Bronchial epithelial cell (primary cell): ENCODE measurements around the gene SSH2. TPM values are rescaled to one million over a fixed set of nuclear protein-coding genes. Genes with fewer than 3 reads are reported as not detected.

Experiments
- DNase-seq: peaks from one replicate; pipeline ENCODE4 v3.0.0-alpha.2; 2010; ENCODE audit warnings: low read depth
- FAIRE-seq: peaks from 2 replicates; lab custom pipeline; 2011; peaks lifted over from hg19 to GRCh38; lab: Jason Lieb, UNC
- H3K27me3 ChIP-seq: 2 replicates; pipeline ENCODE4 v1.5.1; 2011; ENCODE audit warnings: low read length; ENCODE audit not compliant: control insufficient read depth, insufficient read depth
- H3K36me3 ChIP-seq: 2 replicates; pipeline ENCODE4 v1.5.1; 2011; ENCODE audit warnings: low read length; ENCODE audit not compliant: control insufficient read depth, insufficient read depth
- H3K4me3 ChIP-seq: 2 replicates; pipeline ENCODE4 v1.5.1; 2011; ENCODE audit warnings: mild to moderate bottlenecking, low read depth, low read length, control low read depth
- CTCF ChIP-seq: IDR thresholded peaks from 2 replicates; pipeline ENCODE4 v1.5.1; 2011; ENCODE audit warnings: mild to moderate bottlenecking, moderate library complexity, low read length, control low read depth, inconsistent platforms; ENCODE audit not compliant: insufficient read depth, severe bottlenecking
- total RNA-seq: library from RNA; depleted of rRNA; stranded (reverse); fragments of >200 nt; gene quantifications from 2 replicates; pipeline ENCODE4 v1.2.1, GENCODE V29; 2014

SSH2 gene
- total RNA-seq, 1 donor from 2014 or later: 3.7 TPM

DNA sequence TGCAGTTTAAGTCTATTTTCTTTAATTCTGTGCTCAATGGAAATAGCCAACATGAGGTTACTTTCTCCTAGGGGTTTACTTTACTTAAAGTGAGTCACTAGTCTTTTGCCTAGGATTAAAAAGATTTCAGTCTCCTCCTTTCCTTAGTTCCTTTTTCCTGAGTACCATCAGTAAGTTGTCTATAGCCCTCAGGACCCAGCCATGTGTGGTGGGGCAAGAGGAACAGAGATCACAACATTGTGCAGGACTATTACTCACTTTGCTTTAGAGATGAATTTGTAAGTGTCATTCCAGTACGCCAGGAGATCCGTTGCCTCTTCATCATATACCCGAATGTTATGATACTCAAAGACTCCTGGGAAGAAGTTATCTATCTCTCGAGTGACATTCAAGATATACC lies 279.6 kb downstream of the SSH2 start:
- no peaks in the 10 kb centered on the region for H3K36me3 ChIP-seq
- DNase-seq (no peak), FAIRE-seq (no peak)
- TF ChIP-seq CTCF: no peak
- H3K4me3 ChIP-seq: no peak overlapping the region
- no peaks in the 10 kb centered on the region for H3K27me3 ChIP-seq

- DNase-seq (no peak), FAIRE-seq (no peak)
- TF ChIP-seq CTCF: no peak
- H3K4me3 ChIP-seq: no peak overlapping the region
- H3K36me3 ChIP-seq: no peaks in the 10 kb centered on the region
- no peaks in the 10 kb centered on the region for H3K27me3 ChIP-seq
These were observed 280.7 kb downstream of the SSH2 start for GRCh38 chr17:29649359-29649758.

GRCh38 chr17:29648005-29648404 lies 282.0 kb downstream of the SSH2 start:
- H3K27me3 ChIP-seq: no peaks in the 10 kb centered on the region
- no peak overlapping the region for H3K4me3 ChIP-seq
- no peak for DNase-seq
- TF ChIP-seq CTCF: no peak
- H3K36me3 ChIP-seq: no peaks in the 10 kb centered on the region
- no peak for FAIRE-seq

- TF ChIP-seq CTCF: no peak
- no peak overlapping the region for H3K4me3 ChIP-seq
- no peaks in the 10 kb centered on the region for H3K36me3 ChIP-seq
- H3K27me3 ChIP-seq: no peaks in the 10 kb centered on the region
- FAIRE-seq (no peak), DNase-seq (peak; percentile 17)
These were observed 284.4 kb downstream of the SSH2 start for GRCh38 chr17:29645515-29646051.

DNA sequence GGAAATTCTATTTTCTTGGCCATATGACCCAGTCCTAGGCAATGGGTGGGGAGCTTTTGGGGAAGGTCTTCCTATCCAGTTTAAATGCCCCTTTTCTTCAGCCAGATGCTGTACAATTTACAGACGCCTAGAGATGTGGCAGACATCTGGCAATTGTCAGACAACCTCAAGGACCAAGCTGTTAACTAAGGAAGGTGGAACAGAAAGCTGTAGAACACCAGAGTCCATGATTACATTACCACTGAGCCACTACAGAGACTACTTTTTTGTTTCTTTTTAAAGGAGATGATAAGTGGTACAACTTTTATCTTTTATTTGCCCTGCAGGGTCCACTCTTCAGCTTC lies 286.2 kb downstream of the SSH2 start:
- DNase-seq (no peak), FAIRE-seq (no peak)
- no peaks in the 10 kb centered on the region for H3K36me3 ChIP-seq
- H3K4me3 ChIP-seq: no peak overlapping the region
- TF ChIP-seq CTCF: no peak
- no peaks in the 10 kb centered on the region for H3K27me3 ChIP-seq

DNA sequence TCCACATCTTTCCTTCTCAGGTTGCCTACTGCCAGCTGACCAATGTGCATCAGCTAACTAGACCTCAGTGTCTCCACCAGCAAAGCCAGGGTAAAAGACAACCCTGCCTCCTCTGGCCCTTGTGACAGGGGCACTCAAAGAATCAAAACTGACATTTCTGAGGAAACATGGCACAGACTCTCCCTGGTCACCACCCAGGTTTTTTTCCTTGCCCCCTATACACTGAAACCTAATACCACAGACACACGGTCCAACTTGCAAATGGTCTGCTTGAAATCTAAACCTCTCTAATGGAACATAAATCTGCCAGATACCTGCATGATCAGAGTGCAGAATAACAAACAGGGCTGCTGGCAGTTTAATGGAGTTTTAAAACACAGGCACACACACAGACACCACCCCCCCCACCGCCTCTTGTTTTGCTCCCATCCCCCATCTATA lies 287.8 kb downstream of the SSH2 start:
- FAIRE-seq (no peak), DNase-seq (no peak)
- TF ChIP-seq CTCF: no peak
- Histone ChIP-seq H3K27me3 (no peaks in the 10 kb centered on the region), H3K4me3 (no peak overlapping the region), H3K36me3 (no peaks in the 10 kb centered on the region)
